ENCODE measurements around the gene CFAP299.

The CFAP299 gene

GRCh38 chr4:80726471-80726870 is 390.9 kb downstream of the CFAP299 start:
- TF ChIP-seq CTCF (IDR thresholded peaks at IDR 0.05), result no peak

GRCh38 chr4:80730158-80730557 is 394.6 kb downstream of the CFAP299 start:
- no peak for TF ChIP-seq CTCF (IDR thresholded peaks at IDR 0.05)

- no peak for TF ChIP-seq CTCF (IDR thresholded peaks at IDR 0.05)
Measured at GRCh38 chr4:80731436-80731835, 395.9 kb downstream of the CFAP299 start.

GRCh38 chr4:80732010-80732409 is 396.5 kb downstream of the CFAP299 start:
- no peak for TF ChIP-seq CTCF (IDR thresholded peaks at IDR 0.05)

GRCh38 chr4:80740375-80740774 is 404.8 kb downstream of the CFAP299 start:
- TF ChIP-seq CTCF (IDR thresholded peaks at IDR 0.05), result no peak

GRCh38 chr4:80751200-80751599 is 415.7 kb downstream of the CFAP299 start:
- TF ChIP-seq CTCF (IDR thresholded peaks at IDR 0.05), result no peak

- TF ChIP-seq CTCF (IDR thresholded peaks at IDR 0.05), result no peak
Measured at GRCh38 chr4:80767944-80768343, 432.4 kb downstream of the CFAP299 start.

GRCh38 chr4:80776168-80776567 is 440.6 kb downstream of the CFAP299 start:
- TF ChIP-seq CTCF (IDR thresholded peaks at IDR 0.05), result no peak
